Myocyte (in vitro differentiated cells): ENCODE measurements around the gene FBLN7. TPM values are rescaled to one million over a fixed set of nuclear protein-coding genes. Genes with fewer than 3 reads are reported as not detected.
"Not testable (repeated sequence)": the region's sequence is repeated elsewhere in the genome, so short reads cannot be mapped to it uniquely, and the experiment has no call there.

Experiments
- DNase-seq: peaks from one replicate; pipeline ENCODE4 v3.0.0-alpha.2; 2012; ENCODE audit warnings: low read depth
- total RNA-seq: library from RNA; depleted of rRNA; stranded (reverse); fragments of >200 nt; gene quantifications from 2 replicates; pipeline ENCODE4 v1.2.3, GENCODE V29; 2014

Gene FBLN7
- total RNA-seq, 1 donor from 2014 or later: 9.6 TPM

GRCh38 chr2:112182581-112183034, 44.4 kb downstream of the FBLN7 start:
- peak; percentile 80 for DNase-seq

- DNase-seq: no peak
Measured at GRCh38 chr2:112183327-112184025, 45.3 kb downstream of the FBLN7 start.

GRCh38 chr2:112184121-112184520, 45.9 kb downstream of the FBLN7 start:
- DNase-seq: no peak

GRCh38 chr2:112185131-112185530, 46.9 kb downstream of the FBLN7 start:
- no peak for DNase-seq

GRCh38 chr2:112187046-112187715, 49.0 kb downstream of the FBLN7 start:
- DNase-seq: no peak

GRCh38 chr2:112187805-112188596, 49.8 kb downstream of the FBLN7 start:
- no peak for DNase-seq

- DNase-seq: no peak
Measured at GRCh38 chr2:112189001-112189556, 50.9 kb downstream of the FBLN7 start.

- no peak for DNase-seq
Measured at GRCh38 chr2:112194028-112194427, 55.8 kb downstream of the FBLN7 start.

- DNase-seq: no peak
Measured at GRCh38 chr2:112194482-112194881, 56.3 kb downstream of the FBLN7 start.

- DNase-seq: no peak
Measured at GRCh38 chr2:112195167-112195766, 57.1 kb downstream of the FBLN7 start.

GRCh38 chr2:112195950-112196349, 57.8 kb downstream of the FBLN7 start:
- DNase-seq: no peak

GRCh38 chr2:112197868-112198267, 59.7 kb downstream of the FBLN7 start:
- no peak for DNase-seq

GRCh38 chr2:112198780-112199179, 60.6 kb downstream of the FBLN7 start:
- DNase-seq: no peak

GRCh38 chr2:112199188-112199587, 61.0 kb downstream of the FBLN7 start:
- DNase-seq: no peak

- DNase-seq: no peak
Measured at GRCh38 chr2:112201696-112202430, 63.7 kb downstream of the FBLN7 start.

GRCh38 chr2:112204411-112204810, 66.2 kb downstream of the FBLN7 start:
- DNase-seq: no peak

- DNase-seq: not testable (repeated sequence)
Measured at GRCh38 chr2:112207905-112208304, 69.7 kb downstream of the FBLN7 start.

GRCh38 chr2:112216167-112216566, 78.0 kb downstream of the FBLN7 start:
- no peak for DNase-seq

- DNase-seq: peak; percentile 49
Measured at GRCh38 chr2:112217854-112218253, 79.7 kb downstream of the FBLN7 start.

GRCh38 chr2:112220186-112220585, 82.0 kb downstream of the FBLN7 start:
- no peak for DNase-seq

GRCh38 chr2:112220831-112221230, 82.6 kb downstream of the FBLN7 start:
- no peak for DNase-seq
